ENCODE measurements around the gene TPRA1. TPM values are rescaled to one million over a fixed set of nuclear protein-coding genes. Genes with fewer than 3 reads are reported as not detected.

Gene TPRA1
- total RNA-seq, 1 experiment from 2014 or later: 20.2 TPM

DNA sequence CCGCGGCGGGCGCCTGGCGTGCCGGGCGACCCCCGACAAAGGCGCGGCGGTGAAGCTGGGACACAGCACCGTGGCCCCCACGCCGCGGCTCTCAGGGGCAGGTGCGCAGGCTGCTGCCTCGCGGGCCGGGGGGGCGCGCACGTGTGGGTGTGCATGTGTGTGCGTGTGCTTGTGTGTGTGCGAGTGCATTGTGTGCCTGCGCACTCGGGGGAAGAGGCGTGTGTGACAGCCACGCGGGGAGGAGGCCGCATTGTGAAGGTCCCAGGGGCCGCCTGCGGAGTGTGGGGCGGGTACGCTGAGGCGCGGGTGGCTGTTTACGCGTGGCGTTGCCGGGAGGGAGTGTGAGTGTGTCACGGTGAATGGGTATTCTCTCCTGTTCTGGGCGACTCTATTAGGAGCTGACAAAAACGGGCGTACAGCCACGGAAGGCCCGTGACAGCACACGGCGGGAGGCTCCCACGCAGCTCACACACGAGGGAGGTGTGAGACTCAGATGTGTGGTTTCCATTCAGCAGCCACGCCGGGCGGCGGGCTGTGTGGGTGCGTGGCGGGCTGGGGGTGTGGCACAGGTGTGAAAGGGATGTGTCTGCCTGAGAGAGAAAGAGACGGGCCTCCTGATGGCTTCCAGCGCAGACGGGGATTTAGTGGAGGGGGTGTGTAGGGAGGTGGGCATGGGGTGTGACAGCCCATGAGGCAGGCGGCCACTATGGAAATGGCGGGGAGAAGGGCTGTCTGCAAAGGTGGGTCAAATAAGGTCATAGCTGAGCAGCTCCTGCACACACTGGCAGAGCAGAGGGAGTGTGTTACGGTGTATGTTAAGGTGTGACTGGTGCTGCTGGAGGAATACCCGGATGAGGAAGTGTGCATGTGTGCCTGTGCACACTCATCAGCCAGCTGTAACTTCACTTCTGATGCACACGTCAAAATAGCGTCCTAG, 39.2 kb upstream of the TPRA1 start:
- Histone ChIP-seq H3K36me3 (ENCODE audit: insufficient read depth, low read length, poor library complexity, severe bottlenecking) (no peaks in the 10 kb centered on the region), H3K27me3 (replicated peaks; ENCODE audit: insufficient read depth, low read depth, low read length, poor library complexity) (peaks cover 10% of the 10 kb centered on the region), H3K9me3 (ENCODE audit: low read depth, low read length, poor library complexity, severe bottlenecking) (no peaks in the 10 kb centered on the region), H3K27ac (ENCODE audit: low read depth, low read length, poor library complexity, severe bottlenecking) (no peak overlapping the region), H3K4me3 (ENCODE audit: low read depth, low read length, poor library complexity, severe bottlenecking) (peak overlapping the region; percentile 57), H3K4me1 (ENCODE audit: insufficient read depth, low read length, poor library complexity, severe bottlenecking) (peaks cover 7% of the 10 kb centered on the region)
- CTCF ChIA-PET: no interaction called here
- POLR2A ChIA-PET (ENCODE audit: low non-redundant PET): no interaction called here
- BruUV-seq (replicated peaks): no TSS peak
- TF ChIP-seq EZH2 (IDR thresholded peaks at IDR 0.05; ENCODE audit: borderline replicate concordance, low read depth, low read length, poor library complexity, severe bottlenecking): no peak
- TF ChIP-seq, protein P1, sequence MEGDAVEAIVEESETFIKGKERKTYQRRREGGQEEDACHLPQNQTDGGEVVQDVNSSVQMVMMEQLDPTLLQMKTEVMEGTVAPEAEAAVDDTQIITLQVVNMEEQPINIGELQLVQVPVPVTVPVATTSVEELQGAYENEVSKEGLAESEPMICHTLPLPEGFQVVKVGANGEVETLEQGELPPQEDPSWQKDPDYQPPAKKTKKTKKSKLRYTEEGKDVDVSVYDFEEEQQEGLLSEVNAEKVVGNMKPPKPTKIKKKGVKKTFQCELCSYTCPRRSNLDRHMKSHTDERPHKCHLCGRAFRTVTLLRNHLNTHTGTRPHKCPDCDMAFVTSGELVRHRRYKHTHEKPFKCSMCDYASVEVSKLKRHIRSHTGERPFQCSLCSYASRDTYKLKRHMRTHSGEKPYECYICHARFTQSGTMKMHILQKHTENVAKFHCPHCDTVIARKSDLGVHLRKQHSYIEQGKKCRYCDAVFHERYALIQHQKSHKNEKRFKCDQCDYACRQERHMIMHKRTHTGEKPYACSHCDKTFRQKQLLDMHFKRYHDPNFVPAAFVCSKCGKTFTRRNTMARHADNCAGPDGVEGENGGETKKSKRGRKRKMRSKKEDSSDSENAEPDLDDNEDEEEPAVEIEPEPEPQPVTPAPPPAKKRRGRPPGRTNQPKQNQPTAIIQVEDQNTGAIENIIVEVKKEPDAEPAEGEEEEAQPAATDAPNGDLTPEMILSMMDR (conservative IDR thresholded peaks at IDR 0.05; ENCODE audit: low read depth, low read length): no peak
- DNase-seq (ENCODE audit: low spot score): peak; percentile 19
- intact Hi-C loops (cut with micrococcal nuclease; ENCODE audit: unreplicated experiment): no loop called here

DNA sequence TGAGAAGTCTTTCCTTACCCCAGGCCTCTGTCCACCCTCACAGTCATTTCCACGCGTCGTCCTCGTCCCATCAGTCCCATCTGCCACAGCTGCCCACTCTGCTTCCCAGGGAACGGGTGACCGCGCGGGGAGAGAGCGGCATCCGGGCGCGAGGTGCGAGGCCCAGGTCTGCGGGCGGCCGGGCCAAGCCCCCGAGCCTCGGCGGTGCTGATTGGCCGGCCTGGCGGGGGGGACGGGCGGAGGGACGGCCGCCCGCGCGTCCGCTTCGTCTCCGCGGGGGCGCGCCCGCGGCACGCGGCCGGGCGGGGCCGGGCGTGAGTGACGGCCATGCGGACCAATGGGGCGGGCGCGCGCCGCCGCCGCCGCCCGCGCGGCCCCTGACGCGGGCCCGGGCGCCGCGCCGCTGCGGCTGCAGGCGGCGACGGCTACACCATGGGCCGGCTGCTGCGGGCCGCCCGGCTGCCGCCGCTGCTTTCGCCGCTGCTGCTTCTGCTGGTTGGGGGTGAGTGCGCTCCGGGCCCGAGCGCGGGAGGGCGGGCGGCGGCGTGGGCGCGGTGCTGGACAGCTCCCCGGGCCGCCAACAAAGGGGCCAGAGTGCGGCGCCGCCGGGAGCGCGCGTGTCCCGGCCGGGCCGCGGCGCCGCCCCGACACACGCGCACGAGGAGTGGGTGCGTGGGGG, 38.4 kb upstream of the TPRA1 start, which contains the start of gene PODXL2:
TSS of gene PODXL2 (plus strand) at position 398 of the 679 bp plus-strand sequence. CDS start at position 433, 35 bp downstream.
- intact Hi-C loops (cut with micrococcal nuclease; ENCODE audit: unreplicated experiment): no loop called here
- POLR2A ChIA-PET (ENCODE audit: low non-redundant PET): no interaction called here
- Histone ChIP-seq H3K4me1 (ENCODE audit: insufficient read depth, low read length, poor library complexity, severe bottlenecking) (peaks cover 7% of the 10 kb centered on the region), H3K27ac (ENCODE audit: low read depth, low read length, poor library complexity, severe bottlenecking) (no peak within 1 kb of the TSS), H3K36me3 (ENCODE audit: insufficient read depth, low read length, poor library complexity, severe bottlenecking) (no peaks in the 10 kb centered on the region), H3K9me3 (ENCODE audit: low read depth, low read length, poor library complexity, severe bottlenecking) (no peaks in the 10 kb centered on the region), H3K27me3 (replicated peaks; ENCODE audit: insufficient read depth, low read depth, low read length, poor library complexity) (peaks cover 10% of the 10 kb centered on the region), H3K4me3 (ENCODE audit: low read depth, low read length, poor library complexity, severe bottlenecking) (peak within 1 kb of the TSS; percentile 57)
- TF ChIP-seq EZH2 (IDR thresholded peaks at IDR 0.05; ENCODE audit: borderline replicate concordance, low read depth, low read length, poor library complexity, severe bottlenecking): no peak
- TF ChIP-seq, protein P1 (conservative IDR thresholded peaks at IDR 0.05; ENCODE audit: low read depth, low read length): no peak
- no TSS peak for BruUV-seq (replicated peaks)
- CTCF ChIA-PET: no interaction called here
- peak; percentile 69 for DNase-seq (ENCODE audit: low spot score)

DNA sequence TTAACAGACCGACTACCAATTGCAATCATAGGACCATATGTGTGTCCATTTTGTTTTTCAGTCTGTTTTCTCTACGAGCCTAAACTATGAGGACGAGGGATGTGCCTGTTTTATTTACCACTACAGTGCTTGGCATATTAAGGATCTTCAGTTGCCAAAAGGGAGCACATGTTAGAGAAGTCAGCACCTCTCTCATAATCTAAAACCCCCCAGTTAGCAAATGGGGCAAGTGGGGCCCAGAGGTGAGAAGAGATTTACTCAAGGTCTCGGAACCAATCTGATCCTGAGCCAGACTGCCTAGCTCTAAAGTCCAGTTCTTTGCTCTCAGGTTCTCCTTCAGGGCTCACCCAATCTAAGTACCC, 37.9 kb upstream of the TPRA1 start:
- TF ChIP-seq, protein P1 (conservative IDR thresholded peaks at IDR 0.05; ENCODE audit: low read depth, low read length): no peak
- no TSS peak for BruUV-seq (replicated peaks)
- intact Hi-C loops (cut with micrococcal nuclease; ENCODE audit: unreplicated experiment): no loop called here
- no peak overlapping the region for H3K27ac ChIP-seq (ENCODE audit: low read depth, low read length, poor library complexity, severe bottlenecking)
- H3K27me3 ChIP-seq (replicated peaks; ENCODE audit: insufficient read depth, low read depth, low read length, poor library complexity): peaks cover 10% of the 10 kb centered on the region
- no peak overlapping the region for H3K4me3 ChIP-seq (ENCODE audit: low read depth, low read length, poor library complexity, severe bottlenecking)
- H3K4me1 ChIP-seq (ENCODE audit: insufficient read depth, low read length, poor library complexity, severe bottlenecking): peaks cover 7% of the 10 kb centered on the region
- ChIA-PET CTCF (no interaction called here), POLR2A (ENCODE audit: low non-redundant PET) (no interaction called here)
- no peak for DNase-seq (ENCODE audit: low spot score)
- no peaks in the 10 kb centered on the region for H3K36me3 ChIP-seq (ENCODE audit: insufficient read depth, low read length, poor library complexity, severe bottlenecking)
- H3K9me3 ChIP-seq (ENCODE audit: low read depth, low read length, poor library complexity, severe bottlenecking): no peaks in the 10 kb centered on the region

Measured in A673 (cell line).